Mesenchymal stem cell (in vitro differentiated cells and primary cell): ENCODE results near the gene LAD1.

Experiments used
- DNase-seq: peaks from one replicate; pipeline ENCODE4 v3.0.0-alpha.2; 2013
- H2AFZ ChIP-seq: one replicate; pipeline ENCODE4 v1.6.1; 2013; ENCODE audit warnings: low read depth, mild to moderate bottlenecking, control low read depth, inconsistent platforms, low read length, moderate library complexity
- H2AK5ac ChIP-seq: 2 replicates; pipeline ENCODE4 v1.6.1; 2013; ENCODE audit warnings: low read length, moderate library complexity, mild to moderate bottlenecking, inconsistent platforms; ENCODE audit not compliant: severe bottlenecking
- H2BK120ac ChIP-seq: one replicate; pipeline ENCODE4 v1.6.1; 2013; ENCODE audit warnings: low read depth, mild to moderate bottlenecking, inconsistent platforms, low read length, moderate library complexity
- H2BK12ac ChIP-seq, 2 experiments: one replicate each; pipeline ENCODE4 v1.6.1; 2013; ENCODE audit warnings: inconsistent platforms in 2 of 2, low read length in 2 of 2, mild to moderate bottlenecking in 2 of 2, moderate library complexity in 2 of 2, control low read depth in 1 of 2
- H2BK15ac ChIP-seq: one replicate; pipeline ENCODE4 v1.6.1; 2013; ENCODE audit warnings: mild to moderate bottlenecking, low read depth, inconsistent platforms; ENCODE audit not compliant: poor library complexity, severe bottlenecking
- H2BK5ac ChIP-seq: 2 replicates; pipeline ENCODE4 v1.6.1; 2013; ENCODE audit warnings: low read depth, mild to moderate bottlenecking, low read length, control low read depth, inconsistent platforms; ENCODE audit not compliant: poor library complexity, severe bottlenecking
- H3K14ac ChIP-seq, 2 experiments: one replicate each; pipeline ENCODE4 v1.6.1; 2013; ENCODE audit warnings: inconsistent platforms in 2 of 2, low read length in 2 of 2, control low read depth in 1 of 2, mild to moderate bottlenecking in 1 of 2, moderate library complexity in 1 of 2
- H3K18ac ChIP-seq, 2 experiments: one replicate each; pipeline ENCODE4 v1.6.1; 2013; ENCODE audit warnings: inconsistent platforms in 2 of 2, low read length in 2 of 2, control low read depth in 1 of 2, low read depth in 1 of 2, mild to moderate bottlenecking in 1 of 2
- H3K23ac ChIP-seq, 2 experiments: one replicate each; pipeline ENCODE4 v1.6.1; 2013; ENCODE audit warnings: inconsistent platforms in 2 of 2, low read length in 2 of 2, mild to moderate bottlenecking in 2 of 2, moderate library complexity in 2 of 2, control low read depth in 1 of 2
- H3K27ac ChIP-seq: 2 replicates; pipeline ENCODE4 v1.5.1; 2013; ENCODE audit warnings: mild to moderate bottlenecking, moderate library complexity, low read length, control low read depth, inconsistent platforms; ENCODE audit not compliant: poor library complexity, severe bottlenecking
- H3K27me3 ChIP-seq, 2 experiments: 2 replicates each; pipeline versions ENCODE4 v1.6.1 to v1.7.0; 2013; ENCODE audit warnings: low read length in 2 of 2, mild to moderate bottlenecking in 2 of 2, moderate library complexity in 2 of 2, control low read depth in 1 of 2, inconsistent platforms in 1 of 2; ENCODE audit not compliant: control insufficient read depth in 1 of 2, insufficient read depth in 1 of 2
- H3K36me3 ChIP-seq, 2 experiments: 2 replicates each; pipeline versions ENCODE4 v1.6.1 to v1.7.0; 2013; ENCODE audit warnings: low read length in 2 of 2, control low read depth in 1 of 2, inconsistent platforms in 1 of 2, low read depth in 1 of 2, mild to moderate bottlenecking in 1 of 2; ENCODE audit not compliant: insufficient read depth in 2 of 2, control insufficient read depth in 1 of 2
- H3K4ac ChIP-seq, 2 experiments: one replicate each; pipeline ENCODE4 v1.6.1; 2013; ENCODE audit warnings: inconsistent platforms in 2 of 2, low read length in 2 of 2, mild to moderate bottlenecking in 2 of 2, moderate library complexity in 2 of 2, control low read depth in 1 of 2, low read depth in 1 of 2
- H3K4me1 ChIP-seq: 2 replicates; pipeline ENCODE4 v1.6.1; 2013; ENCODE audit warnings: low read depth, low read length, control low read depth; ENCODE audit not compliant: control insufficient read depth, insufficient read depth
- H3K4me2 ChIP-seq: 2 replicates; pipeline ENCODE4 v1.6.1; 2013; ENCODE audit warnings: low read length, mild to moderate bottlenecking, inconsistent platforms; ENCODE audit not compliant: poor library complexity, severe bottlenecking
- H3K4me3 ChIP-seq, 2 experiments: 2 replicates each; pipeline versions ENCODE4 v1.5.1 to v1.7.0; 2013; ENCODE audit warnings: low read length in 2 of 2, mild to moderate bottlenecking in 2 of 2, control low read depth in 1 of 2, low read depth in 1 of 2; ENCODE audit not compliant: insufficient read depth in 1 of 2
- H3K79me1 ChIP-seq: replicated peaks from 2 replicates; pipeline ENCODE4 v1.6.1; 2013; ENCODE audit warnings: mild to moderate bottlenecking, control low read depth, low read length, inconsistent platforms; ENCODE audit not compliant: poor library complexity, severe bottlenecking
- H3K9ac ChIP-seq: 2 replicates; pipeline ENCODE4 v1.7.0; 2013; ENCODE audit warnings: mild to moderate bottlenecking, low read length, moderate library complexity
- H3K9me3 ChIP-seq: 2 replicates; pipeline ENCODE4 v1.7.0; 2013; ENCODE audit warnings: mild to moderate bottlenecking, low read length; ENCODE audit not compliant: control insufficient read depth
- H4K8ac ChIP-seq: one replicate; pipeline ENCODE4 v1.6.1; 2013; ENCODE audit warnings: inconsistent platforms, mild to moderate bottlenecking, low read length, moderate library complexity
- H4K91ac ChIP-seq: one replicate; pipeline ENCODE4 v1.6.1; 2013; ENCODE audit warnings: mild to moderate bottlenecking, low read length, inconsistent platforms
- WGBS: methylation state at CpG from one replicate; pipeline ENCODE4 v1.1.7; 2013; ENCODE audit warnings: mixed read lengths; 5-methylcytosine and 5-hydroxymethylcytosine counted together

The LAD1 gene

GRCh38 chr1:201369209-201369608, 29.9 kb downstream of the LAD1 start:
- H3K9ac ChIP-seq, result no peak overlapping the region
- no peak overlapping the region for H3K4me2 ChIP-seq
- no peak for DNase-seq
- no peak overlapping the region for H3K27ac ChIP-seq
- H2BK15ac ChIP-seq, result no peak overlapping the region
- H3K27me3 ChIP-seq, result peaks cover 5 to 88% of the 10 kb centered on the region in 2 experiments
- no peak overlapping the region for H2BK12ac ChIP-seq
- 85% methylated on average over 6 of the region's 6 CpGs for WGBS
- no peak overlapping the region for H4K91ac ChIP-seq
- no peak overlapping the region for H4K8ac ChIP-seq
- no peaks in the 10 kb centered on the region for H3K9me3 ChIP-seq
- peaks cover 0 to 54% of the 10 kb centered on the region in 2 experiments for H3K36me3 ChIP-seq
- H3K18ac ChIP-seq, result no peak overlapping the region
- no peak overlapping the region for H3K14ac ChIP-seq
- no peak overlapping the region for H2BK120ac ChIP-seq
- H3K4ac ChIP-seq, result no peak overlapping the region
- H3K4me3 ChIP-seq, result no peak overlapping the region
- H2AK5ac ChIP-seq, result no peak overlapping the region
- no peaks in the 10 kb centered on the region for H3K79me1 ChIP-seq
- no peak overlapping the region for H2BK5ac ChIP-seq
- no peak overlapping the region for H3K23ac ChIP-seq
- peaks cover 10% of the 10 kb centered on the region for H3K4me1 ChIP-seq
- no peak overlapping the region for H2AFZ ChIP-seq

GRCh38 chr1:201366696-201367095, 32.4 kb downstream of the LAD1 start:
- H3K4me2 ChIP-seq, result no peak overlapping the region

GRCh38 chr1:201365251-201365650, 33.9 kb downstream of the LAD1 start:
- Histone ChIP-seq H3K27ac (no peak overlapping the region), H4K91ac (no peak overlapping the region), H3K14ac (no peak overlapping the region), H2BK120ac (no peak overlapping the region), H2AFZ (no peak overlapping the region), H3K4me3 (no peak overlapping the region), H2AK5ac (no peak overlapping the region), H3K4ac (no peak overlapping the region), H2BK5ac (no peak overlapping the region), H3K9ac (no peak overlapping the region), H4K8ac (no peak overlapping the region), H2BK15ac (no peak overlapping the region), H3K36me3 (peaks cover 0 to 62% of the 10 kb centered on the region in 2 experiments), H3K18ac (no peak overlapping the region), H3K4me1 (peaks cover 7% of the 10 kb centered on the region), H3K27me3 (peaks cover 5 to 77% of the 10 kb centered on the region in 2 experiments), H3K23ac (no peak overlapping the region), H2BK12ac (no peak overlapping the region), H3K9me3 (no peaks in the 10 kb centered on the region), H3K79me1 (no peaks in the 10 kb centered on the region), H3K4me2 (no peak overlapping the region)
- WGBS, result 85% methylated on average over 11 of the region's 11 CpGs
- no peak for DNase-seq

More at GRCh38 chr1:201366696-201367095, 32.4 kb downstream of the LAD1 start:
- H3K9me3 ChIP-seq, result no peaks in the 10 kb centered on the region
- no peak for DNase-seq
- H3K9ac ChIP-seq, result no peak overlapping the region
- H3K4ac ChIP-seq, result no peak overlapping the region
- no peak overlapping the region for H4K91ac ChIP-seq
- H3K4me1 ChIP-seq, result peaks cover 6% of the 10 kb centered on the region
- no peak overlapping the region for H3K4me3 ChIP-seq
- no peaks in the 10 kb centered on the region for H3K79me1 ChIP-seq
- H3K18ac ChIP-seq, result no peak overlapping the region
- peaks cover 5 to 85% of the 10 kb centered on the region in 2 experiments for H3K27me3 ChIP-seq
- H3K14ac ChIP-seq, result no peak overlapping the region
- H2BK5ac ChIP-seq, result no peak overlapping the region
- no peak overlapping the region for H2BK12ac ChIP-seq
- no peak overlapping the region for H2AFZ ChIP-seq
- H2BK15ac ChIP-seq, result no peak overlapping the region
- H4K8ac ChIP-seq, result no peak overlapping the region
- 69% methylated on average over 7 of the region's 7 CpGs for WGBS
- no peak overlapping the region for H2BK120ac ChIP-seq
- no peak overlapping the region for H3K27ac ChIP-seq
- no peak overlapping the region for H2AK5ac ChIP-seq
- H3K36me3 ChIP-seq, result peaks cover 0 to 50% of the 10 kb centered on the region in 2 experiments
- H3K23ac ChIP-seq, result no peak overlapping the region

- Histone ChIP-seq H3K4me1 (peaks cover 7% of the 10 kb centered on the region), H3K9ac (no peak overlapping the region), H2BK5ac (no peak overlapping the region), H3K14ac (no peak overlapping the region), H2BK12ac (no peak overlapping the region), H3K18ac (no peak overlapping the region), H3K79me1 (no peaks in the 10 kb centered on the region), H2BK120ac (no peak overlapping the region), H4K91ac (no peak overlapping the region), H3K36me3 (peaks cover 0 to 57% of the 10 kb centered on the region in 2 experiments), H3K27ac (no peak overlapping the region), H3K27me3 (peaks cover 5 to 77% of the 10 kb centered on the region in 2 experiments), H3K23ac (no peak overlapping the region), H3K4me2 (no peak overlapping the region), H2AFZ (no peak overlapping the region), H3K4ac (no peak overlapping the region), H4K8ac (no peak overlapping the region), H2BK15ac (no peak overlapping the region), H3K9me3 (no peaks in the 10 kb centered on the region), H2AK5ac (no peak overlapping the region), H3K4me3 (no peak overlapping the region)
- WGBS, result 86% methylated on average over 6 of the region's 6 CpGs
- no peak for DNase-seq
Measured at GRCh38 chr1:201364808-201365105, 34.4 kb downstream of the LAD1 start.
